ENCODE measurements around the gene COL21A1.

DNA sequence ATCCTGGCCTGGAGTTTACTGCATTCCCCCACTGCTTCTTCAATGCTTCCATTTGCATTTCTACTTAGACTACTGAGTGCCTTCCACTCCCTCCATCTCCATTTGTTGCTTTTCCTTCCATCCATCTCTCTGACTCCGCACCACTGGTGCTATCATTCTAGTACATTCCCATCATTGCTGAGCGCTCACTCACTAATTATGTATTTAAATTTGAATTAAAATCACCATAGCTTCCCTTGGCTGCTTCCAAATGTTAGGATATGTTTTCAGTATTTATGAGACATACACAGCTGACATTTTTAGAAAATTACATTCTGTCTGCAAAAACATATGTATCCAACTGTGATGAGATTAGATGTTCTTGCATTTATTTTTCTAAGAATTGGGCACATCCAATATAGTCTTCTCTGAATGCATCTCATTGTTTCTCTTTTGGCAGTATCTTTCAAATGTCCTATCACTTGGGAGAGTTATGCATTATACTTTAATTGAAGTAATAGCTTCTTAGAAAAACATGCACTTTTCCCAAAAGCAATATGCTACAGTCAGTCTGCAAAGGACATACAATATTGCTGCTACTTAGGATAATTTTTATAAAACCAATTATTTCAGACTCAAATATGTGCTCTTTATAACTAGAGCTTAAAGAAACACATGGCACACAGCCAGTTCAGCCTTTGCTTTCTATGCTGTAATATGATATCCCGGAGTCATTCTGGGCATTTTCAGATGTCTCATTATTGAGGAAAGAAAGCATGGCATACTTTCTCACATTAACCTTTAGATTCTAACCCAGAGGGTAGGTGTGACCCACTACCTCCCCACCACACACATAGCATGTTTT lies 12.1 kb upstream of the COL21A1 start:
- TF ChIP-seq, protein P1, sequence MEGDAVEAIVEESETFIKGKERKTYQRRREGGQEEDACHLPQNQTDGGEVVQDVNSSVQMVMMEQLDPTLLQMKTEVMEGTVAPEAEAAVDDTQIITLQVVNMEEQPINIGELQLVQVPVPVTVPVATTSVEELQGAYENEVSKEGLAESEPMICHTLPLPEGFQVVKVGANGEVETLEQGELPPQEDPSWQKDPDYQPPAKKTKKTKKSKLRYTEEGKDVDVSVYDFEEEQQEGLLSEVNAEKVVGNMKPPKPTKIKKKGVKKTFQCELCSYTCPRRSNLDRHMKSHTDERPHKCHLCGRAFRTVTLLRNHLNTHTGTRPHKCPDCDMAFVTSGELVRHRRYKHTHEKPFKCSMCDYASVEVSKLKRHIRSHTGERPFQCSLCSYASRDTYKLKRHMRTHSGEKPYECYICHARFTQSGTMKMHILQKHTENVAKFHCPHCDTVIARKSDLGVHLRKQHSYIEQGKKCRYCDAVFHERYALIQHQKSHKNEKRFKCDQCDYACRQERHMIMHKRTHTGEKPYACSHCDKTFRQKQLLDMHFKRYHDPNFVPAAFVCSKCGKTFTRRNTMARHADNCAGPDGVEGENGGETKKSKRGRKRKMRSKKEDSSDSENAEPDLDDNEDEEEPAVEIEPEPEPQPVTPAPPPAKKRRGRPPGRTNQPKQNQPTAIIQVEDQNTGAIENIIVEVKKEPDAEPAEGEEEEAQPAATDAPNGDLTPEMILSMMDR (IDR thresholded peaks at IDR 0.05; ENCODE audit: insufficient read depth, low read depth, low read length) = no peak
- TF ChIP-seq EZH2 (IDR thresholded peaks at IDR 0.05; ENCODE audit: insufficient read depth, low read length) = no peak
